Caco-2 (cell line): ENCODE results near the gene PTPRN2. TPM values are rescaled to one million over a fixed set of nuclear protein-coding genes. Genes with fewer than 3 reads are reported as not detected.
A peak's percentile ranks its signal among the peaks of the same experiment; 100 is the strongest.

Experiments
- BruUV-seq: library from RNA; stranded (reverse); fragments of 400-500 nt; replicated peaks from 2 replicates; lab custom pipeline; 2021; lab: Mats Ljungman, UMichigan
- CTCF ChIA-PET: fragments of 300-600 bp; sonication (Branson Sonifier 250); formaldehyde crosslinking; loops from one replicate; lab custom pipeline; 2022; ENCODE audit warnings: antibody characterized with exemption; lab: Charles Lee
- POLR2A ChIA-PET: fragments of 300-600 bp; sonication (Branson Sonifier 250); formaldehyde crosslinking; loops from one replicate; lab custom pipeline; 2022; ENCODE audit warnings: antibody characterized with exemption; lab: Charles Lee
- DNase-seq, 2 experiments: peaks; one replicate each; pipeline versions ENCODE4 v3.0.0 to v3.0.0-alpha.2; 2020 to 2022
- H3K27me3 ChIP-seq: replicated peaks from 2 replicates; pipeline ENCODE4 v1.6.0; 2011; ENCODE audit warnings: low read length; ENCODE audit not compliant: control insufficient read depth, insufficient read depth
- H3K36me3 ChIP-seq: 2 replicates; pipeline ENCODE4 v1.5.1; 2011; ENCODE audit warnings: low read length; ENCODE audit not compliant: control insufficient read depth, insufficient read depth
- H3K4me1 ChIP-seq: fragments of 250-450 bp; sonication (Bioruptor Pico); 2 replicates; pipeline ENCODE4 v1.5.1; 2020; ENCODE audit warnings: mild to moderate bottlenecking
- H3K4me3 ChIP-seq: 2 replicates; pipeline ENCODE4 v1.5.1; 2011; ENCODE audit warnings: low read depth, mild to moderate bottlenecking, control low read depth, low read length
- H3K9me3 ChIP-seq: fragments of 250-450 bp; sonication (Bioruptor Pico); 2 replicates; pipeline ENCODE4 v1.5.1; 2020; ENCODE audit warnings: mild to moderate bottlenecking, moderate library complexity
- H3K27ac Mint-ChIP-seq: one replicate; pipeline ENCODE4 v1.8.0; 2022; ENCODE audit warnings: mixed read lengths; ENCODE audit not compliant: unreplicated experiment
- H3K27me3 Mint-ChIP-seq: one replicate; pipeline ENCODE4 v1.8.0; 2022; ENCODE audit warnings: mixed read lengths; ENCODE audit not compliant: insufficient read depth, unreplicated experiment
- H3K36me3 Mint-ChIP-seq: one replicate; pipeline ENCODE4 v1.8.0; 2022; ENCODE audit warnings: mild to moderate bottlenecking, mixed read lengths; ENCODE audit not compliant: insufficient read depth, unreplicated experiment
- H3K4me1 Mint-ChIP-seq: one replicate; pipeline ENCODE4 v1.8.0; 2022; ENCODE audit warnings: low read depth, mixed read lengths; ENCODE audit not compliant: unreplicated experiment
- H3K4me3 Mint-ChIP-seq: one replicate; pipeline ENCODE4 v1.8.0; 2022; ENCODE audit warnings: mild to moderate bottlenecking, moderate library complexity, mixed read lengths; ENCODE audit not compliant: unreplicated experiment
- H3K9me3 Mint-ChIP-seq: one replicate; pipeline ENCODE4 v1.8.0; 2022; ENCODE audit warnings: mixed read lengths; ENCODE audit not compliant: unreplicated experiment
- intact Hi-C: fragments of 100-400 bp; cut with micrococcal nuclease; formaldehyde crosslinking; loops from one replicate; pipeline ENCODE4 v1.10.0; 2022; ENCODE audit not compliant: unreplicated experiment
- total RNA-seq: library from RNA; stranded (reverse); gene quantifications from 2 replicates; pipeline ENCODE4 v1.2.3, GENCODE V29; 2022
- TF ChIP-seq, protein P1 (sequence below), 2 experiments: fragments of 200-600 bp in 1 of 2; IDR thresholded peaks; 1 replicate in 1 of 2; 2 replicates in 1 of 2; pipeline versions ENCODE4 v1.5.1 to v1.8.0; 2011 to 2022; ENCODE audit warnings: antibody characterized with exemption in 1 of 2, control low read depth in 1 of 2, inconsistent platforms in 1 of 2, low read depth in 1 of 2, low read length in 1 of 2, mild to moderate bottlenecking in 1 of 2, moderate library complexity in 1 of 2; ENCODE audit not compliant: insufficient read depth in 1 of 2, severe bottlenecking in 1 of 2, unreplicated experiment in 1 of 2

The PTPRN2 gene
- total RNA-seq, 1 experiment from 2014 or later, result 1.4 TPM

GRCh38 chr7:157499835-157500153, 1087.8 kb downstream of the PTPRN2 start:
- no TSS peak for BruUV-seq
- no peaks in the 10 kb centered on the region for H3K36me3 ChIP-seq
- TF ChIP-seq, protein P1, sequence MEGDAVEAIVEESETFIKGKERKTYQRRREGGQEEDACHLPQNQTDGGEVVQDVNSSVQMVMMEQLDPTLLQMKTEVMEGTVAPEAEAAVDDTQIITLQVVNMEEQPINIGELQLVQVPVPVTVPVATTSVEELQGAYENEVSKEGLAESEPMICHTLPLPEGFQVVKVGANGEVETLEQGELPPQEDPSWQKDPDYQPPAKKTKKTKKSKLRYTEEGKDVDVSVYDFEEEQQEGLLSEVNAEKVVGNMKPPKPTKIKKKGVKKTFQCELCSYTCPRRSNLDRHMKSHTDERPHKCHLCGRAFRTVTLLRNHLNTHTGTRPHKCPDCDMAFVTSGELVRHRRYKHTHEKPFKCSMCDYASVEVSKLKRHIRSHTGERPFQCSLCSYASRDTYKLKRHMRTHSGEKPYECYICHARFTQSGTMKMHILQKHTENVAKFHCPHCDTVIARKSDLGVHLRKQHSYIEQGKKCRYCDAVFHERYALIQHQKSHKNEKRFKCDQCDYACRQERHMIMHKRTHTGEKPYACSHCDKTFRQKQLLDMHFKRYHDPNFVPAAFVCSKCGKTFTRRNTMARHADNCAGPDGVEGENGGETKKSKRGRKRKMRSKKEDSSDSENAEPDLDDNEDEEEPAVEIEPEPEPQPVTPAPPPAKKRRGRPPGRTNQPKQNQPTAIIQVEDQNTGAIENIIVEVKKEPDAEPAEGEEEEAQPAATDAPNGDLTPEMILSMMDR (IDR thresholded peaks at IDR 0.05; ENCODE audit: insufficient read depth in 1 of 2, low read depth in 1 of 2, low read length in 1 of 2, severe bottlenecking in 1 of 2, unreplicated experiment in 1 of 2), result no peak
- H3K4me1 ChIP-seq, result no peaks in the 10 kb centered on the region
- no peak overlapping the region for H3K4me3 ChIP-seq
- no peaks in the 10 kb centered on the region for H3K27me3 Mint-ChIP-seq
- no peaks in the 10 kb centered on the region for H3K27me3 ChIP-seq
- DNase-seq, result no peak
- intact Hi-C loops, result no loop called here
- ChIA-PET CTCF (no interaction called here), POLR2A (no interaction called here)
- H3K4me3 Mint-ChIP-seq, result no peak overlapping the region
- no peaks in the 10 kb centered on the region for H3K4me1 Mint-ChIP-seq
- H3K9me3 ChIP-seq, result no peaks in the 10 kb centered on the region
- no peaks in the 10 kb centered on the region for H3K9me3 Mint-ChIP-seq
- no peak overlapping the region for H3K27ac Mint-ChIP-seq
- no peaks in the 10 kb centered on the region for H3K36me3 Mint-ChIP-seq

- Mint-ChIP-seq H3K27me3 (peaks cover under 1% of the 10 kb centered on the region), H3K9me3 (no peaks in the 10 kb centered on the region), H3K36me3 (no peaks in the 10 kb centered on the region), H3K4me1 (no peaks in the 10 kb centered on the region), H3K4me3 (no peak overlapping the region), H3K27ac (no peak overlapping the region)
- intact Hi-C loops, result no loop called here
- H3K4me3 ChIP-seq, result no peak overlapping the region
- ChIA-PET CTCF (no interaction called here), POLR2A (no interaction called here)
- H3K36me3 ChIP-seq, result no peaks in the 10 kb centered on the region
- BruUV-seq, result no TSS peak
- DNase-seq, result peak in 1 of 2 experiments; percentile 26
- no peaks in the 10 kb centered on the region for H3K27me3 ChIP-seq
- no peaks in the 10 kb centered on the region for H3K9me3 ChIP-seq
- no peaks in the 10 kb centered on the region for H3K4me1 ChIP-seq
- TF ChIP-seq, protein P1 (IDR thresholded peaks at IDR 0.05; ENCODE audit: insufficient read depth in 1 of 2, low read depth in 1 of 2, low read length in 1 of 2, severe bottlenecking in 1 of 2, unreplicated experiment in 1 of 2), result no peak
Measured at GRCh38 chr7:157499121-157499834, 1088.3 kb downstream of the PTPRN2 start.

- H3K4me1 Mint-ChIP-seq, result no peaks in the 10 kb centered on the region
- H3K27me3 Mint-ChIP-seq, result peaks cover 6% of the 10 kb centered on the region
- Histone ChIP-seq H3K4me1 (no peaks in the 10 kb centered on the region), H3K4me3 (no peak overlapping the region), H3K36me3 (no peaks in the 10 kb centered on the region), H3K27me3 (no peaks in the 10 kb centered on the region), H3K9me3 (no peaks in the 10 kb centered on the region)
- no peaks in the 10 kb centered on the region for H3K36me3 Mint-ChIP-seq
- POLR2A ChIA-PET, result no interaction called here
- TF ChIP-seq, protein P1 (IDR thresholded peaks at IDR 0.05; ENCODE audit: insufficient read depth in 1 of 2, low read depth in 1 of 2, low read length in 1 of 2, severe bottlenecking in 1 of 2, unreplicated experiment in 1 of 2), result no peak
- no peak overlapping the region for H3K4me3 Mint-ChIP-seq
- no TSS peak for BruUV-seq
- no peak for DNase-seq
- H3K9me3 Mint-ChIP-seq, result no peaks in the 10 kb centered on the region
- CTCF ChIA-PET, result no interaction called here
- H3K27ac Mint-ChIP-seq, result no peak overlapping the region
- intact Hi-C loops, result no loop called here
Measured at GRCh38 chr7:157498657-157499056, 1089.0 kb downstream of the PTPRN2 start.
